Choroid plexus epithelial cell (primary cell): ENCODE data around the gene ASXL1.

Experiments used
- DNase-seq: peaks from one replicate; pipeline ENCODE4 v3.0.0-alpha.2; 2010; ENCODE audit warnings: low read depth
- H3K4me3 ChIP-seq: 2 replicates; pipeline ENCODE4 v1.5.1; 2011; ENCODE audit warnings: low read depth, mild to moderate bottlenecking, control low read depth, low read length, moderate library complexity
- CTCF ChIP-seq: conservative IDR thresholded peaks from 2 replicates; pipeline ENCODE4 v1.5.1; 2011; ENCODE audit warnings: low read depth, mild to moderate bottlenecking, control low read depth, inconsistent platforms, low read length, moderate library complexity

Gene ASXL1

GRCh38 chr20:32487381-32487780 lies 129.2 kb downstream of the ASXL1 start:
- no peak for DNase-seq
- TF ChIP-seq CTCF = no peak

GRCh38 chr20:32488066-32488838 lies 130.1 kb downstream of the ASXL1 start:
- no peak for TF ChIP-seq CTCF
- H3K4me3 ChIP-seq = no peak overlapping the region
- DNase-seq = no peak

More at GRCh38 chr20:32487381-32487780, 129.2 kb downstream of the ASXL1 start:
- no peak overlapping the region for H3K4me3 ChIP-seq
